ENCODE data around the gene ZKSCAN4.

- no peak for TF ChIP-seq GATA2 (IDR thresholded peaks at IDR 0.05; ENCODE audit: low read depth, low read length)
- no peak for TF ChIP-seq GATA3 (IDR thresholded peaks at IDR 0.05; ENCODE audit: low read depth, low read length)
Observed at GRCh38 chr6:28212510-28213212, 39.4 kb downstream of the ZKSCAN4 start.

All from SH-SY5Y (cell line).